ENCODE results near the gene TRIM16.
"Not testable (repeated sequence)": the region's sequence is repeated elsewhere in the genome, so short reads cannot be mapped to it uniquely, and the experiment has no call there.

DNA sequence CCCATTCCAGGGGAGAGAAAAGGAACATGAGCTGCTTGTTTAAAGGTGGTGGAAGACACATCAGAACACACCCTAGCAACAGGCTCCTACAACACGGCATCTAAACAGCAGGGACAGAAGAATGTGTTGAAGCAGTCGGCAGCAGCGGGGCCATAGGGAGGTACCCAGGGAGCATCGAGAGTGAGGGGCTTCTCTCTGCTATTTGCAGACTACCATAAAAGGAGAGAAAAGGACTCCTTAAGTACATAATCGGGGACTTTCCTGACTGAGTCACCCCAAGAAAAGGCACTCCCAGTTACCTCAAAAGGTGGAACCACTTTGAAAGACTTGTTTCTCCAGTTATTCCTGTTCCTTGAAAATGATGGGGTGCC is 38.2 kb downstream of the TRIM16 start:
- not testable (repeated sequence) for TF ChIP-seq RFX5 (IDR thresholded peaks at IDR 0.05); POLR2AphosphoS2 (conservative IDR thresholded peaks at IDR 0.05; ENCODE audit: low read length); GATA3 (IDR thresholded peaks at IDR 0.05; ENCODE audit: borderline replicate concordance); TP53 (CRISPR knock-in tag; IDR thresholded peaks at IDR 0.05)
- TF ChIP-seq, protein P1, sequence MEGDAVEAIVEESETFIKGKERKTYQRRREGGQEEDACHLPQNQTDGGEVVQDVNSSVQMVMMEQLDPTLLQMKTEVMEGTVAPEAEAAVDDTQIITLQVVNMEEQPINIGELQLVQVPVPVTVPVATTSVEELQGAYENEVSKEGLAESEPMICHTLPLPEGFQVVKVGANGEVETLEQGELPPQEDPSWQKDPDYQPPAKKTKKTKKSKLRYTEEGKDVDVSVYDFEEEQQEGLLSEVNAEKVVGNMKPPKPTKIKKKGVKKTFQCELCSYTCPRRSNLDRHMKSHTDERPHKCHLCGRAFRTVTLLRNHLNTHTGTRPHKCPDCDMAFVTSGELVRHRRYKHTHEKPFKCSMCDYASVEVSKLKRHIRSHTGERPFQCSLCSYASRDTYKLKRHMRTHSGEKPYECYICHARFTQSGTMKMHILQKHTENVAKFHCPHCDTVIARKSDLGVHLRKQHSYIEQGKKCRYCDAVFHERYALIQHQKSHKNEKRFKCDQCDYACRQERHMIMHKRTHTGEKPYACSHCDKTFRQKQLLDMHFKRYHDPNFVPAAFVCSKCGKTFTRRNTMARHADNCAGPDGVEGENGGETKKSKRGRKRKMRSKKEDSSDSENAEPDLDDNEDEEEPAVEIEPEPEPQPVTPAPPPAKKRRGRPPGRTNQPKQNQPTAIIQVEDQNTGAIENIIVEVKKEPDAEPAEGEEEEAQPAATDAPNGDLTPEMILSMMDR (IDR thresholded peaks at IDR 0.05), result not testable (repeated sequence)

All from A549 (cell line).